Progenitor cell of endocrine pancreas (in vitro differentiated cells): ENCODE results near the gene FGF11. TPM values are rescaled to one million over a fixed set of nuclear protein-coding genes. Genes with fewer than 3 reads are reported as not detected.
"Not testable (repeated sequence)": the region's sequence is repeated elsewhere in the genome, so short reads cannot be mapped to it uniquely, and the experiment has no call there.

Experiments used
- DNase-seq: peaks from one replicate; pipeline ENCODE4 v3.0.0; 2021; ENCODE audit warnings: low spot score; ENCODE audit not compliant: unreplicated experiment
- H3K27ac Mint-ChIP-seq: 2 replicates; pipeline ENCODE4 v1.8.0; 2021; ENCODE audit warnings: mild to moderate bottlenecking, moderate library complexity, mixed read lengths
- H3K27me3 Mint-ChIP-seq: 2 replicates; pipeline ENCODE4 v1.8.0; 2021; ENCODE audit warnings: mixed read lengths
- H3K36me3 Mint-ChIP-seq: 2 replicates; pipeline ENCODE4 v1.8.0; 2022; ENCODE audit warnings: mixed read lengths; ENCODE audit not compliant: insufficient read depth
- H3K4me1 Mint-ChIP-seq: 2 replicates; pipeline ENCODE4 v1.8.0; 2021; ENCODE audit warnings: low read depth, mixed read lengths
- H3K4me3 Mint-ChIP-seq: 2 replicates; pipeline ENCODE4 v1.8.0; 2021; ENCODE audit warnings: low read depth, mild to moderate bottlenecking, moderate library complexity, mixed read lengths
- H3K9me3 Mint-ChIP-seq: 2 replicates; pipeline ENCODE4 v1.8.0; 2021; ENCODE audit warnings: low read depth, mixed read lengths
- total RNA-seq: library from RNA; stranded (reverse); gene quantifications from 2 replicates; pipeline ENCODE4 v1.2.1, GENCODE V29; 2021
- TF ChIP-seq, protein P1 (sequence below): fragments of 200-600 bp; sonication (generic); IDR thresholded peaks from one replicate; pipeline ENCODE4 v1.5.0; 2021; ENCODE audit warnings: antibody characterized with exemption, mild to moderate bottlenecking; ENCODE audit not compliant: unreplicated experiment

Gene FGF11
- total RNA-seq, 1 donor from 2014 or later: 4.5 TPM

DNA sequence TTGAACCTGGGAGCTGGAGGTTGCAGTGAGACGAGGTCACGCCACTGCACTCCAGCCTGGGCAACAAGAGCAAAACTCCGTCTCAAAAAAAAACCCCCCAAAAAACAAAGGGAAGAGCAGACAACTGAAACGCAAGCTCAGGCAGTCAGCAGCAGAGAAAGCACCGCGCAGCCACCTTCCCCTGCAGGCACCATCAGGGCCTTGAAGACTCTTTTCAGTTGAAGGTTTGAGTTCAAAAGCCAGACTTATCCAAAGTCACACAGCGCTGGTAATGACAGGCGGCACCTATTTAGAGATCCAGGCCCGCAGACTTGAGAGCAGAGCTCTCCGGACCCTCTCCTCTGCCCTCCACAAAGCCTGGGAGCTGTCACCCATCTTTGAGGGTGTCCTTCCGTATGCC is 29.0 kb downstream of the FGF11 start:
- Mint-ChIP-seq H3K27me3 (no peaks in the 10 kb centered on the region), H3K4me1 (peaks cover 4% of the 10 kb centered on the region), H3K4me3 (no peak overlapping the region), H3K36me3 (no peaks in the 10 kb centered on the region), H3K27ac (no peak overlapping the region), H3K9me3 (no peaks in the 10 kb centered on the region)
- DNase-seq: no peak
- TF ChIP-seq, protein P1, sequence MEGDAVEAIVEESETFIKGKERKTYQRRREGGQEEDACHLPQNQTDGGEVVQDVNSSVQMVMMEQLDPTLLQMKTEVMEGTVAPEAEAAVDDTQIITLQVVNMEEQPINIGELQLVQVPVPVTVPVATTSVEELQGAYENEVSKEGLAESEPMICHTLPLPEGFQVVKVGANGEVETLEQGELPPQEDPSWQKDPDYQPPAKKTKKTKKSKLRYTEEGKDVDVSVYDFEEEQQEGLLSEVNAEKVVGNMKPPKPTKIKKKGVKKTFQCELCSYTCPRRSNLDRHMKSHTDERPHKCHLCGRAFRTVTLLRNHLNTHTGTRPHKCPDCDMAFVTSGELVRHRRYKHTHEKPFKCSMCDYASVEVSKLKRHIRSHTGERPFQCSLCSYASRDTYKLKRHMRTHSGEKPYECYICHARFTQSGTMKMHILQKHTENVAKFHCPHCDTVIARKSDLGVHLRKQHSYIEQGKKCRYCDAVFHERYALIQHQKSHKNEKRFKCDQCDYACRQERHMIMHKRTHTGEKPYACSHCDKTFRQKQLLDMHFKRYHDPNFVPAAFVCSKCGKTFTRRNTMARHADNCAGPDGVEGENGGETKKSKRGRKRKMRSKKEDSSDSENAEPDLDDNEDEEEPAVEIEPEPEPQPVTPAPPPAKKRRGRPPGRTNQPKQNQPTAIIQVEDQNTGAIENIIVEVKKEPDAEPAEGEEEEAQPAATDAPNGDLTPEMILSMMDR: no peak

GRCh38 chr17:7468804-7469389 is 29.6 kb downstream of the FGF11 start:
- H3K27ac Mint-ChIP-seq: peak overlapping the region; percentile 29
- H3K36me3 Mint-ChIP-seq: no peaks in the 10 kb centered on the region
- H3K4me1 Mint-ChIP-seq: peaks cover 4% of the 10 kb centered on the region
- no peaks in the 10 kb centered on the region for H3K9me3 Mint-ChIP-seq
- H3K4me3 Mint-ChIP-seq: no peak overlapping the region
- DNase-seq: no peak
- H3K27me3 Mint-ChIP-seq: no peaks in the 10 kb centered on the region
- TF ChIP-seq, protein P1: no peak

GRCh38 chr17:7469843-7470242 is 30.5 kb downstream of the FGF11 start:
- not testable (repeated sequence) for H3K9me3 Mint-ChIP-seq, H3K27me3 Mint-ChIP-seq, H3K4me3 Mint-ChIP-seq, H3K36me3 Mint-ChIP-seq, DNase-seq, H3K4me1 Mint-ChIP-seq, H3K27ac Mint-ChIP-seq

- not testable (repeated sequence) for H3K27ac Mint-ChIP-seq, H3K9me3 Mint-ChIP-seq, DNase-seq, H3K4me3 Mint-ChIP-seq, H3K27me3 Mint-ChIP-seq, H3K36me3 Mint-ChIP-seq, H3K4me1 Mint-ChIP-seq
Observed at GRCh38 chr17:7470457-7470973, 31.2 kb downstream of the FGF11 start.

GRCh38 chr17:7471729-7472128 is 32.4 kb downstream of the FGF11 start:
- Mint-ChIP-seq H3K4me1 (peaks cover 13% of the 10 kb centered on the region), H3K36me3 (no peaks in the 10 kb centered on the region), H3K9me3 (no peaks in the 10 kb centered on the region), H3K27ac (peak overlapping the region; percentile 82), H3K4me3 (no peak overlapping the region), H3K27me3 (no peaks in the 10 kb centered on the region)
- no peak for DNase-seq
- TF ChIP-seq, protein P1: no peak

- H3K27ac Mint-ChIP-seq: not testable (repeated sequence)
Observed at GRCh38 chr17:7474767-7475166, 35.5 kb downstream of the FGF11 start.

DNA sequence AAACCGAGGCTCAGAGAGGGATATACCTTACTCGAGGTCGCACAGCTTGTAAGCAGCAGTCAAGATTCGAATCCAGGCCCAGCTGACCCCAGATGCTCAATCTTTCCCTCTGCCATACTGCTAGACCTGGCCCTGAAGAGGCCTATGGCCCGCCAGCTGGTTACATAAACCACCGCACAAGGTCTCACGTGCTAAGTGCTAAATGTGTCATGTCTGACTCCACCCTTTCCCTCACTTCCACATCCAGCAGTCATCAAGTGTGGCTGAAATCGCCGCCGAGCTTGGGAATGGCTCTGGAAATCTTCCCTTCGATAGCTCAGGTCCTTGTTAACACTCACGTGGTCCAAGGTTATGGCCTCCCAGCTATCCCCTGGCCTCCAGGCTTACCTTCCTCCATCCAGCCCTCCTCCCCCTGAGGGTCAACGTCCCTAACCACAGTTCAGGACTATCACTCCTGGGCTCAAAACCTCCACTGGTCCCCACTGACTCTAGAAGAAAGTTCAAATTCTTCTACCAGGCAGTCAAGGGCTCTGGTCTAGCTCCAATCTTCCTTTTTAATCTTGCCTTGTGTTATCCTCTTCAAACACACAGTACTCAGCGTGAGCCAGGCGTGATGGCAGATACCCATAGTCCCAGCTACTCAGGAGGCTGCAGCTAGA is 36.6 kb downstream of the FGF11 start:
- Mint-ChIP-seq H3K9me3 (no peaks in the 10 kb centered on the region), H3K36me3 (no peaks in the 10 kb centered on the region), H3K27ac (peak overlapping the region; percentile 49), H3K4me1 (peaks cover 32% of the 10 kb centered on the region), H3K27me3 (no peaks in the 10 kb centered on the region), H3K4me3 (no peak overlapping the region)
- TF ChIP-seq, protein P1: no peak
- DNase-seq: no peak

More at GRCh38 chr17:7474767-7475166, 35.5 kb downstream of the FGF11 start:
- H3K4me1 Mint-ChIP-seq: peaks cover 26% of the 10 kb centered on the region
- DNase-seq, H3K27me3 Mint-ChIP-seq, H3K9me3 Mint-ChIP-seq, H3K36me3 Mint-ChIP-seq, H3K4me3 Mint-ChIP-seq: not testable (repeated sequence)
